ENCODE measurements around the gene CD48.
"Not testable (repeated sequence)": the region's sequence is repeated elsewhere in the genome, so short reads cannot be mapped to it uniquely, and the experiment has no call there.

CD48 gene

DNA sequence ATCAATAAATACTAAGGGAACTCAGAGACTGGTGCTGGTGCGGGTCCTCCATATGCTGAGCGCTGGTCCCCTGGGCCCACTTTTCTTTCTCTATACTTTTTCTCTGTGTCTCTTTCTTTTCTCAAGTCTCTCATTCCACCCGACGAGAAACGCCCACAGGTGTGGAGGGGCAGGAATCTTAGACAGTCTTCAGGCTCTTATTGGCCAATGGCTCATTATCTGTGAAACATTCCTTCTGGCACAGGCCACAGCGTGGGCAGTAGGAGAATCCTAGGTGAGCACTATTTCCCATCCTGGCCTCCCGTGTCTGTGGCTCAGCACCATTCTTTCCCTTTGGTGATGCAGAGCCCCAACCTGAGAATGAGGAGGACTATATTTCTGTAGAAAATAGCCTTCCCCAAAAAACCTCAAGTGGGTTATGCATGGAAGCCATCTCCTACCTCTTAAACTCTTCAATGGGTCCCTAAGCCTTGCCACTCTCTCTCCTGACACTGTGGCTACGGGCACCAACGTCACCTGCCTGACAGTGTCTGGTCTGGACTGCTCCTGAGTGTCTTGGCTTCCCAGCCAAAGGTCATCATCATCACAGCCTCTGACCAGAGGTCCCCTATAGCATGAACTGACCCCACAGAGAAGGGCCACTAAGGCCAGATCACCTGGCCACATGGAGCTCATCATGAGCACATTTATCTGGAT, 58.5 kb downstream of the CD48 start:
- DNase-seq (ENCODE audit: low read depth in 3 of 3): no peak

DNA sequence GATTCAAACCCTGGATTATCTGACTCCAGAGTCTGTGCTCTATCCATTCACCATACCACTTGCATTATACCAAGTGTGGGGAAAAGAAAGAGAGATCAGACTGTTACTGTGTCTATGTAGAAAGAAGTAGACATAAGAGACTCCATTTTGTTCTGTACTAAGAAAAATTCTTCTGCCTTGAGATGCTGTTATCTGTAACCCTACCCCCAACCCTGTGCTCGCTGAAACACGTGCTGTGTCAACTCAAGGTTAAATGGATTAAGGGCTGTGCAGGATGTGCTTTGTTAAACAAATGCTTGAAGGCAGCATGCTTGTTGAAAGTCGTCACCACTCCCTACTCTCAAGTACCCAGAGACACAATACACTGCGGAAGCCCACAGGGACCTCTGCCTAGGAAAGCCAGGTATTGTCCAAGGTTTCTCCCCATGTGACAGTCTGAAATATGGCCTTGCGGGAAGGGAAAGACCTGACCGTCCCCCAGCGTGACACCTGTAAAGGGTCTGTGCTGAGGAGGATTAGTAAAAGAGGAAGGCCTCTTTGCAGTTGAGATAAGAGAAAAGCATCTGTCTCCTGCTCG, 59.5 kb downstream of the CD48 start:
- DNase-seq (ENCODE audit: low read depth in 3 of 3): not testable (repeated sequence)

DNA sequence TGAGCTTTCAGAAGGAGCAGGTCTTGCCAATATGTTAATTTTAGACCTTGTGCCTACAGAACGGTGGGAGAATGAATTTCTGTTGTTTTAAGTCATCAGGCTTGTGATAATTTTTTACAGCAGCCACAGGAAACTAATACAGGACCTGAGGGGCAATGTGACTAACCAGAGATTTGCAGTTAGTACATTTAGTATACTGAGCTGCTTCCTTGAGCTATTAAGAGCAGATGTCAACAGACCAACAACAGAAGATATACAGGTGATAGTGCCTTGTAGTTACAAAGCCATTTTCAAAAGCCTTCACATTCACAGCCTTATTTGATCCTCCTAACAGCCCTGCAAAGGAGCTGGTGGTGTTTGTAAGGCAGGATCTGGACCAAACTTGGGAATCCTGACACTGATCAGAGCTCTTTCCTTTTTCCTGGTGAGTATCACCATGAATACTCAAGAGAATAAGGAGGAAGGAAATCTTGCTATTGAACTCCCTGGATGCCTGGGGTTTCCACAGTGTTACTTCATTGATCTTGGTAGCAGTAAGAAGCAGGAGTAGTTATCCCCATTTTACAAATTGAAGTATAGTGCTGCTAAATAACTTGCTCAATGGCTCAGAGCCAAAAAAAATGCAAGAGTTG, 60.1 kb downstream of the CD48 start:
- DNase-seq (ENCODE audit: low read depth in 3 of 3): no peak

DNA sequence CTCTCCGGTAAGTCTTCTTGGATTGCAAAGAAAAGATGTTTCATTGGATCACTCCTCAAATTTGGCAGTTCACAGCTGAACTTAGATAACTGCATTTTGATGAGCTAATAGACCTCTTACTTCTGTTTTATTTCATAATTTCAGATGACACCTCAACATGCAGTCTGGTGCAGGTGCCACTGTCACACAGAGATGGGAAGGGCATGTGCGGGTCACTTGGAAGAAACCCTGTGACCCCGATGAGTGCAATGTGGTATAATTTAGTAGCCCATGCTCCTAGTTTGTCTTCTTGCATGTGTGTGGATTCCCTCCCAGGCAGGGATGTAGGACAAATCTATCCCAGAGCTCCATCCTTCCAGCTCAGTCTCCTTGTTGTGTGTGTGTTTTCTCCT, 64.3 kb downstream of the CD48 start:
- DNase-seq (ENCODE audit: low read depth in 3 of 3): no peak

DNA sequence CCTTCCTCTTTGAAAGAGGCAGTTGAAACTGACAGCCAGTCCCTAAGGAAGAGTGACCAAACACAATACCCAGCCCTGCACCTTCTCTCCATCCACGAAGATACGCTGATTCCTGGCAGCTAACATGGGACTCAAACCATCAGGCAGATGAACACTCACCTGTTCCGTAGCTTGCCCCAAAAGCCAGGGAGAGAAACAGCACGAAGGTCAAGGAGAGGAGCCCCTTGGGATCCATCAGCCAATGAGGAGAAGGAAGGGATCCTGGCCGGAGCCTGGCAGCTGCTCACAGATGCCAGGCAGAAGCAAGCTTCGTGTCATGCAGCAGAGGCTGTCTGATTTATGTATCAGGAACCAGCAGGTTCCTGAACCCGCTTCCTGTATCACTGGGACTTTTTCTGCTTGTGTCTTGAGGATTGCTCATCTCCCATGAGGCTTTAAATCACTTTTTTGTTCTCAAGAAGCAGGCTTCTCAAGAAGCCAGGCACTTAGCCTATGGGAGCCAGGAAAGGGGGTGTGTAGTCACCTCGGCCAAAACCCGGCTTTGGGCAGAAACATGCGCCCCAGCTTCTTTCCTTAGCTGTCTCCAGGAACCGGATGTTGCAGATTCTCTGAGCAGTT, 64.8 kb downstream of the CD48 start, which contains the start of gene SLAMF1:
TSS of gene SLAMF1 (minus strand) at position 334 of the 618 bp plus-strand sequence. CDS start at position 235, 99 bp downstream.
- peak in 1 of 3 donors; percentile 59 for DNase-seq (ENCODE audit: low read depth in 3 of 3)

DNA sequence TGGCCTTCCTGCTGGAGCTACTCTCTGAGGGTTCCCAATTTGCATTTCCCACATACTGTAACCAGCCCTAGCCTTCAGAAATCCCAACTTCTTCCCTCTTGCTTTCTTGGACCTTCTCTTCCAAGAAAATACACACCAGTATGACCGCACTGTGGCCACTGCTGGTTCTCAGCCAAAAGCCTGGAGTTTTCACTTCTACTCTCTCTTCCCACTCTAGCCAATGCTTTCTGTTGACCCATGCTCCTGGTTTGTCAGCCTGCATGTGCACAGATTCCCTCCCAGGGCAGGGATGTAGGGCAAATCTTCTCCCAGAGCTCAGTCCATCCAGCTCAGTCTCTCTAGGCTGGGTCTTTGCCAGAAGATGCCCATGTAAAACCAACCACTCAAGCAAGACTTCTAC, 65.4 kb downstream of the CD48 start:
- DNase-seq (ENCODE audit: low read depth in 3 of 3): no peak

DNA sequence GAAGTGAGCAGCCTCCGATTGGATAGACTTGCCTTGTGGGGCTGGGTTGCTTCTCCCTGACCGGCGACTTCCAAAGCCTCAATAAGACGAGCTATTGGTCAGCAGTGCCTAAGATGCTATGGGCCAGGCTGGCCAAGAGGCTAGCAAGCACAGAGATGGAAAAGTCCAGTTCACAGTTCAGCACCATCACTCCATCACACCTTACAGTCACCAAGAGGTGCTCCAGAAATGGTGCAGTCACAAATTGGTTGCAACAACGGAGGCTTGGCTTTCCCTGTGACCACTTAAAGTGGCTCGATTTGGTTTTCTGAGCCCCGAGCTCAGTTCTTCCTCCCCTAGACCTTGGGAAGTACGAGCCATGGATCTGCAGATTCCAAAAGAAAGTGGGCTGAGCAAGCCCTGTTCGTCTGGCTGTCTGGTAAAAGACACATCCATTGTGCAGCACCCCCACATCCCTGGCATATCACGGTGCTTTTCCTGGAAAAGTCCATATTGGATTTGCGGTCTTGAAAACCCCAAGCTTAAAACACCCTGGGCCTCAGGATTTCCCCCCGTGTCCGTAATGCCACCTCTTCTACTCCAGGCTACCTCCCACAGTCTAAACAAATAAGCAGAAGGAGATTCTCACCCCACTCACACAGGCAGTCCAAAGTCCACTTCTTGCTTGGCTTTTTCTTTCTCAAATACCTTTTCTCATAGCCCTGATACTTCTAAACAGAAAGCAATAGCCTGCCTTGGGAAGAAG, 66.1 kb downstream of the CD48 start:
- no peak for DNase-seq (ENCODE audit: low read depth in 3 of 3)

DNA sequence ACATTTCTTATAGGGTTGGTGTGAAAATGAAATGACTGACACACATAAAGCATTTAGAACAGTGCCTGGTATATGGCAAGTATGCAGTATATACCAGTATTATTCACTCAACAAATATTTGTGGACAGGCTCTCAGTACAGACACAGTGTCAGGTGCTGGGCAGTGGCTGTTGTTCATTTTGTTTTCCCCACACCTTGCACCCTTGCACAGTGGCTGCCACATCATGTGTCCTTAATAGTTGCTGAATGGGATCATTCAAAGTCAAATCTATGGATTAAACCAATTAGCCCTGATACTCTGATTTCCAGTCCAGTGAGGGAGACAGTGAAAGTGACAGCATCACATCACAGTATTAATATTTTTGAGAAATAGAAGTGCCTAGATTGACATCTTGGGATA, 67.2 kb downstream of the CD48 start:
- DNase-seq (ENCODE audit: low read depth in 3 of 3): no peak

DNA sequence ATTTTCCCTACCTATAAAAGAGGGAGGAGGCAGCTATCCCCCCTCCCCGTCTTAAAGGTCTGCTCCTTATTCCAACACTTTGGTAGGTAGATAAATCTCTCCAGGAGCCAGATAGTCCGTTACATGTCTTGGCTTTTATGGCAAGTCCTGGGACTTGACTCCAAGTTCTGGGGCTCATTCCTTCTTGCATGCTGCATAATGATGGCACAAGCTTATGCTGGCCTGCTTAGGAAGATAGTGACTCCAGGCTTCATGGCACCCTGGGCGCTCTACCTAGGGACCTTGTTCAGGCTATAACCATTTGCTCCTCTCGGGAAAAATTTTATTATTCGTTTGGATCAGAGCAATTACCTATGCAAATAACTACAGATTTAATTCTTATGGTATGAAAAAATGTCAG, 68.5 kb downstream of the CD48 start:
- DNase-seq (ENCODE audit: low read depth in 3 of 3): no peak

DNA sequence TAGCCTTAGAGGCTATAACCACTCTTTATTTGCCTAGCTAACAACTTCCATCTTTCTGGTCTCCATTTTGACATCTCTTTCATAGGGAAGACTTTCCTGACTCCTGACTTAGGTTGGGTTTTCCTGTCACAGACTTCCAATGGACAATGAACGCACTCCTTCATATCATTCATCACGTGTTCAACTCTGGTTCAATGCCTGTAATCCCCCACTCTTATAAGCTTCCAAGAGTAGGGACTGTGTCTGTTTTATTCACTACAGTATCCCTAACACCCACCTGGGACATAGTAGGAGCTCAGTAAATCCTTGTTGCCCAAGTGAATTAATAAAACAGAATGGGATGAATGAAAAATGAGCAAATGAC, 69.4 kb downstream of the CD48 start:
- DNase-seq (ENCODE audit: low read depth in 3 of 3): no peak

DNA sequence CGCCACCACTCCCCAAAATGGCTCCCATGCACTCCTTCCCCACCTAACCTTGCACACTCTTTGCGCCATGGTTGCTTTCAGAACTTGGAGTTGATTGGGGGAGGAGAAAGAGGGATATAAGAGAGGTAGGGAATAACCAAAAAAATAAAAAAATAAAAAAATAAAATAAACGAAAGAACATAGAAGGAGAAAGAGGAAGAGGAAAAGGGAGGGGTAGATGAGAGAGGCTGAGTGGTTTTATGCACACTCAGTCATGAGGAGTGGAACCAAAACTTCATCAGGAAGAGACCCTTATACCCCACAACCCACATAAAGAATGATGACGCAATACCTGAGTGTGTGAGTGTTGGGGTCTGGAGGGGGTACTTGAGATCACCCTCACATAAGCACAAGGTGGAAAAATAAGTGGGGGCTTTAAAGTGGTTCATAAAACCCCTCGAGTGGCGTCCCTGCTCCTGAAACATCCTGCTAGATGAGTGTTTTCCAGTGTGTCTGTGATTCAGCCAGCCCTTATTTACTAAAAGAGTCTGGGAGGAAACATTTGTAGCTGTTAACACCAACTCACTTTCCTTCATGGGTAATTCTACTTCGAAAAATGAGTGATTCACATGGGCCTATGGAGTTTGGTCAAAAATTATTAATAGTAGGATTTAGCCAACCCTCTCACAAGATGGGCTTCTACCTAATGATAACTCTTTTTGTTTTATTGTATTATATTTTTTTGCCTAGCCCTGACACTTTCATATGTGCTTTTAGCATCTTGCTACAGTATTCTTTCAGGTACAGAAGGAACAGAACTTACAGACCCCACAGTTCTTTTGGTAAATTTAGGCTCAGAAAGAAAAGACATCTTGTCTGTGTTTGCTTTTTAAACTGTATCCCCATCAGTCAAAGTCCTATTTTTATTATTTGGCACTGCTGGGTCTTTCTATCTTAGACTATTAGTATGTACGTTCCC, 70.0 kb downstream of the CD48 start:
- DNase-seq (ENCODE audit: low read depth in 3 of 3): no peak

DNA sequence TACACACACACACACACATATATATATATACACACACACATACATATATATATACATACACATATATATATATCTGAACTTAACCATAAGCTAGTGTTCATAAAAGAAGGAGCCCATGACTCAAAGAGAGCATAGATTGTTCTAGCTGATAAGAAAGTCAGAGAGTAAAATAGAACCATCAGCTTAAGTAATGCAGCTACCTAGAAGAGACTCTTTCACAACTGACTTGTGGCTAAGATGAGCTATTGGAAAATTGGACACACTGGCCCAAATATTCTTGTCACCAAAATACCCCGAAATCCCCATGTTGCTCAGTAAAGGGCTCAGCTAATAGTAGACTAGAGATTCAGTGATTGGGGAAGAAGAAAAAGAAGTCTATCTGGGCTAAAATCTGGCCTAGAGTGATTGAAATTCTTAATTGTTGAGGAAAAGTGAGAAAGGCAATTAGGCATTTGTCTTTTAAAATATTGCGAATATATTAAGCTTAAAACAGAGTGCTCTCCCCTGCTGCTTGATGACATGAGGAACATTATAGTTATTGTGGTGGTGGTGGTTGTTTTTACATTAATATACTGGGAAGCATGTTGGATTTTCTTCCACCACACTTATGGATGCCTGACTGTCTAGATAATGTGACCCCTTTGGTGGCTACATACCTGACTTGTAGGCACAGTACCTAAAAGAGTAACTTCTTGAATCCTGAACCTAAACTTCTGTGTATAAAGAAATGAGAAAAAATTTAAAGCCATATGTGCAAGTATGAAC, 71.1 kb downstream of the CD48 start:
- no peak for DNase-seq (ENCODE audit: low read depth in 3 of 3)

DNA sequence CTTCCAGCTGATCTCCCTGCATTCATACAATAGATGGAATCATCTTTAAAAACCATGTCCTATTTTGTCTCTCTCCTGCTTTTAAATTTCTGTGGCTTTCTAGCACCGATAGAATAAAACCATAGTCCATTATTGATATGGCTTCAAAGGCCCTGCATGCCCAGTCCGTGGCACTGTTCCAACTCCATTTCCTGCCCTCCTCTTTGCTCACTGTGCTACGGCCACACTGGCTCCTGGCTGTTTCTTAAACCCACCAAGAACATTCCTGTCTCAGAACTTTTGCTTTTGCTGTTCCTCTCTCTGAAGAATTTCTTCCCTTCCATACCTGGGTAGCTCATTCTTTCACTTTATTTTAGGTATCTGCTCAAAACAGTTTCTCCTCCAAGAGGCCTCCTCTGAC, 72.0 kb downstream of the CD48 start:
- DNase-seq (ENCODE audit: low read depth in 3 of 3): no peak

DNA sequence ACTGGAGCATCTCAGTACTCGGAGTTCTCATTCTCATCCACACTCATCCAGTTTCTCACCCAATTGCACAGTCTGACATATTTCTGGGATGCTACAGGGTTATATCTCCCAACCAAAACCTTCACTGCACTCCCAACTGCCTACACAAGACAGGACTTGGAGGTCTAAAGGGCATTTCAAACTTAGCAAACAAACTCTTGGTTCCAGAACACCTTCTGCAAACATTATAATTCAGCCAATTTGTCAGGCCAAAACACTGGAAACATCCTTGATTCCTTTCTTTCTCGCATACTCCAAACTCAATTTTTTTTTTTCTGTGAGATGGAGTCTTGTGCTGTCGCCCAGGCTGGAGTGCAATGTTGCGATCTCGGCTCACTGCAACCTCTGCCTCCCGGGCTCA, 72.7 kb downstream of the CD48 start:
- DNase-seq (ENCODE audit: low read depth in 3 of 3): no peak

DNA sequence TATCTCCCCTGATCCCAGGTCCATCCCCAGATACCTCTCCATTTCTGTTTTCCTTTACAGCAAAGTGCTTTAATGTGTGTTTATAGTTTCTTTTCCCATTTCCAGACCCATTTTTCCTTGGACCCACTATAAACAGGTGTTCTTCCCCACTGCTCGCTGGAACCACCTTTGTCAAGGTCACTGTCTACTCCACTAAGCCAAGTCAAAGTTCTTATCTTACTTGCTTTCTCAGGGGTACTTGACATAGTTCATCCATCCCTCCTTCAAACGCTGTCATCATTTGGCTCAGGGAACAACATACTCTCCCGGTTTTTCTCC, 73.1 kb downstream of the CD48 start:
- DNase-seq (ENCODE audit: low read depth in 3 of 3): no peak

DNA sequence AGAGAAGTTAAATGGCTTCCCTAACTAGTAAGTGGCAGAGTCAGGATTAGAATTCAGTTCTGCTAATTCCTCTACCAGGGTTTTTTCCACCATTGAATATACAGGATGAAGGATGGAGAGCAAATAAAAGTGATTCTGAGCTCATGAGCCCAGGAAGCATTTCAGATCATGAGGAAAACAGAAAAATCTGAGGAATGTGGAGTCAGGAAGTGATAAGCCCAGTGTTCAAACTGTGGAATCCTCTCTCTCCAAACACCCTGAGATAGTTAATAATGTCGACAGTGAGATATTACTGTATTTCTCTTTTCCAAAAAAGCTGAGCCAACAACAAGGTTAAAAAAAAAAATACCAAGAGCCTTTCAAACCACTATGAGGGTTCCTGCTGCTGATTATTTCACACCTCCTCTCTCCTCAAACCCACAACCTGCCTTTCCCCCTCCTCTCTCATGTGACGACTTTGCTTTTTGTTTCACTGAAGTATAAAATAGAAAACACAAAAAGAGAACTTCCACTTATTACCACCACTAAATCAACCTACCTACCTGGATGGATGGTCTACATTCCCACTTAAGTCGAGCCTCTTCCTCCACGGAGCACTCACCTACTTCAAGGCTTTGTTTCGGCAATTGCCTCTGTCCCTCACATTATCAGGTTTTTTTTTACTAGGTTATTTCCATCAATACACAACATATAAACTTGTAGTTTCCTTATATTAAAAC, 73.6 kb downstream of the CD48 start:
- DNase-seq (ENCODE audit: low read depth in 3 of 3): no peak

DNA sequence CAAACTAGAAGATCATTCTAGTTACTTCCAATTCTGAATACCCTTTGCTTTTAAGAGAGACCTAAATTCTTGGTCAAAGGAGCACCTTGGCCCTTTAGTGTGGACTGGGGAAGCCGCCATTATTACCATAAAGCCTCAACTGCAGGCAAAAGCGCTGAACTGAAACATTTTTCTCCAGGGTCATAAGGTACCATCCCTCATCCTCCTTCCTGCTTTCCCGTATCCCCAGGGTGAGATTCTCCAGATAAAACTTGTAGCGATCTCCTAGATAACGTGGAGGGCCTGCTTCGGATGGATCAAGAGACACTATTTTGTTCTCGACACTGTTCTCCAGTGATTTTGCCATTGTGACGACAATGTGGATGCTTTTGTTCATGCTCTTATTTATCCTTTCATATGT, 74.6 kb downstream of the CD48 start:
- no peak for DNase-seq (ENCODE audit: low read depth in 3 of 3)

DNA sequence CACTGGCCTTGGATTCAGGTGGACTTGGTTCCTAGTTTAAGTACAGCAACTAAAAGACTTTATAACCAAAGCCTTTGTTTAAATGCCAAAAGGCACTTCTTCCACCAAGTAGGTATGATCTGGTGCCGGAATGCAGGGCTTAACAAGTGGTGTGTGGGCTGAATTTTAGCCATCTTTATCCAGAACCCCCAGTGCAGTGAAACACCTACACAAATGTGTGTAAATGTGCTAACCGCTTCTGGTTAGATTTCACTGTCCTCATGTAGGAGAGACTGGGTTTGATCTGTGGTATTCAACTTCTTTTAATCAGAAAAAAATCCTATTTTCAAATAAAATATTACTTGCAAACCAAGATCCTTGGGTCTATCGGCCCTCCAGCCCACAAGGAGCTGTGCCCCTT, 75.1 kb downstream of the CD48 start:
- DNase-seq (ENCODE audit: low read depth in 3 of 3): no peak

DNA sequence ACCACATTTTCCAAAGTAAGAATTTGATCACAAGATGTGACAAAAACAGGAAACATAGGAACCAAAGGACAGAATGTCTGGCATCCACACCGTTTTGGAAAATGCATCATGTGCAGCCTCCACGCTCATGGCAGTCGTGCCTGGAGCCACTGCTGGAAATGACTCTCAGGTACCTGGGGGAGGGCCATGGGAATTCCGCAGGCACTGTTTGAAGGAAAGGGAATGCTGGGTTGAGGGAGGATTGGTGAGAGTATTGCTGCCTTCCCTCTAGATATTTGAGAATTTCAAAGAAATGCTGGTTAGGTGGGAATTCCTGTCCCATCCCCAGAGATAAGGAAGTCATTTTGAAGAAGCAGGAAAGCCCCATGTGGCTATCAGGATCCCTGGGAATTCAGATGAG, 75.5 kb downstream of the CD48 start:
- no peak for DNase-seq (ENCODE audit: low read depth in 3 of 3)

All from stimulated activated CD4-positive, alpha-beta T cell treated with anti-CD3 and anti-CD28 coated beads, TNF-alpha, amount 100 ng/mL, for 48 hours (primary cell).